GM21619 (cell line): ENCODE data around the gene OGN.
"Not testable (repeated sequence)": the region's sequence is repeated elsewhere in the genome, so short reads cannot be mapped to it uniquely, and the experiment has no call there.

Experiments used
- ATAC-seq: cut with Tn5 transposase; IDR thresholded peaks from one replicate; pipeline ENCODE4 v1.9.1; 2021; ENCODE audit not compliant: unreplicated experiment

Gene OGN

GRCh38 chr9:92404042-92404836, at the start of gene OGN:
TSS of gene OGN (minus strand) at chr9:92404578. CDS start at chr9:92403407, 1,171 bp downstream.
- no peak for ATAC-seq

- no peak for ATAC-seq
Observed at GRCh38 chr9:92446536-92446935, 42.2 kb upstream of the OGN start.

GRCh38 chr9:92444841-92445240, 40.5 kb upstream of the OGN start:
- no peak for ATAC-seq

- peak; percentile 64 for ATAC-seq
Observed at GRCh38 chr9:92440751-92441046, 36.3 kb upstream of the OGN start.

GRCh38 chr9:92439921-92440750, 35.8 kb upstream of the OGN start:
- no peak for ATAC-seq

GRCh38 chr9:92438900-92439526, 34.6 kb upstream of the OGN start:
- ATAC-seq, result no peak

GRCh38 chr9:92435263-92435662, 30.9 kb upstream of the OGN start:
- ATAC-seq, result no peak

- ATAC-seq, result no peak
Observed at GRCh38 chr9:92432972-92433548, 28.7 kb upstream of the OGN start.

GRCh38 chr9:92432350-92432749, 28.0 kb upstream of the OGN start:
- no peak for ATAC-seq

- ATAC-seq, result no peak
Observed at GRCh38 chr9:92429836-92430235, 25.5 kb upstream of the OGN start.

- no peak for ATAC-seq
Observed at GRCh38 chr9:92426501-92427145, 22.2 kb upstream of the OGN start.

- ATAC-seq, result no peak
Observed at GRCh38 chr9:92425474-92425873, 21.1 kb upstream of the OGN start.

- no peak for ATAC-seq
Observed at GRCh38 chr9:92424340-92424739, 20.0 kb upstream of the OGN start, which contains the start of gene OMD. TSS of gene OMD (minus strand) at chr9:92424471. CDS start at chr9:92417558, 6,913 bp downstream.

GRCh38 chr9:92423612-92424011, 19.2 kb upstream of the OGN start:
- ATAC-seq, result no peak

GRCh38 chr9:92422611-92423338, 18.4 kb upstream of the OGN start:
- no peak for ATAC-seq

- ATAC-seq, result no peak
Observed at GRCh38 chr9:92414566-92414965, 10.2 kb upstream of the OGN start.

GRCh38 chr9:92411157-92411556, 6.8 kb upstream of the OGN start:
- ATAC-seq, result not testable (repeated sequence)

- ATAC-seq, result no peak
Observed at GRCh38 chr9:92408747-92409478, 4.5 kb upstream of the OGN start.

GRCh38 chr9:92407818-92408217, 3.4 kb upstream of the OGN start:
- ATAC-seq, result no peak

GRCh38 chr9:92406477-92406876, 2.1 kb upstream of the OGN start:
- peak; percentile 81 for ATAC-seq
